ENCODE results near the gene PHPT1. TPM values are rescaled to one million over a fixed set of nuclear protein-coding genes. Genes with fewer than 3 reads are reported as not detected.
A peak's percentile ranks its signal among the peaks of the same experiment; 100 is the strongest.
"Not testable (repeated sequence)": the region's sequence is repeated elsewhere in the genome, so short reads cannot be mapped to it uniquely, and the experiment has no call there.

PHPT1 gene
- total and polyA plus RNA-seq, 2 donors (not counting 1 experiment from before 2014, with no cell fraction given) = 99.6 to 190 TPM

DNA sequence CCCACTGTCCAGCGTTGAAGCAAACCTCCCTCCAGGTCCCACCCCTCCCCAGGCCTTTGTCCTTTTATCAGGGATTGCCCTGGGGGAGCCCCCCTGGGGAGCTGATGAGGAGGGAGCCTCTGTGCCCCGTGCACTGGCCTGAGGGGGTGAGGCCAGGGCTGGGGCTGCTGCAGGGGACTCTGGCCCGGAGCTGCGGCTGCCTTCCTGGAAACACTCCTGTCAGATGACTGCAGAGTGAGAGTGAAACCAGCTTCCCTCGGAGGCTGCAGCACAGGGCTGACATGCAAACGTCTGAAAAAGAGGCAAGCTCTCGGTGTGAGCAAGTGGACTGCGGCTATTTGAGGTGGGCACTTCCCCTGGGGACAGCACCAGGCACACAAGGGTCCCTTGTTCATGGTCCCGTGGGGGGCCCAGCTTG lies 32.5 kb downstream of the PHPT1 start:
- Histone ChIP-seq H4K20me1 (ENCODE audit: control insufficient read depth, extremely low read depth, insufficient read depth, low read length) (no peaks in the 10 kb centered on the region), H3K36me3 (ENCODE audit: control insufficient read depth, insufficient read depth, low read length) (no peaks in the 10 kb centered on the region), H3K9ac (ENCODE audit: insufficient read depth, low read length) (no peak overlapping the region), H3K27ac (ENCODE audit: insufficient read depth, low read length) (no peak overlapping the region), H3K9me3 (ENCODE audit: control insufficient read depth, insufficient read depth, low read depth, low read length) (no peaks in the 10 kb centered on the region), H3K4me2 (ENCODE audit: extremely low read depth, insufficient read depth, low read length) (peak overlapping the region; percentile 45), H3K27me3 (ENCODE audit: control insufficient read depth, insufficient read depth, low read length) (no peaks in the 10 kb centered on the region), H3K4me1 (ENCODE audit: control insufficient read depth, extremely low read depth, insufficient read depth, low read length) (peaks cover 3% of the 10 kb centered on the region), H2AFZ (ENCODE audit: low read length) (peak overlapping the region; percentile 2), H3K79me2 (ENCODE audit: control insufficient read depth, insufficient read depth, low read length) (no peaks in the 10 kb centered on the region), H3K4me3 (replicated peaks in 1 of 4; ENCODE audit: control extremely low read depth in 1 of 4, insufficient read depth in 1 of 4, low read depth in 3 of 4, low read length in 4 of 4) (peak overlapping the region in 1 of 4 experiments; percentile 27)
- no peak for TF ChIP-seq EZH2 (IDR thresholded peaks at IDR 0.05; ENCODE audit: low read length, missing control alignments)
- TF ChIP-seq, protein P1, sequence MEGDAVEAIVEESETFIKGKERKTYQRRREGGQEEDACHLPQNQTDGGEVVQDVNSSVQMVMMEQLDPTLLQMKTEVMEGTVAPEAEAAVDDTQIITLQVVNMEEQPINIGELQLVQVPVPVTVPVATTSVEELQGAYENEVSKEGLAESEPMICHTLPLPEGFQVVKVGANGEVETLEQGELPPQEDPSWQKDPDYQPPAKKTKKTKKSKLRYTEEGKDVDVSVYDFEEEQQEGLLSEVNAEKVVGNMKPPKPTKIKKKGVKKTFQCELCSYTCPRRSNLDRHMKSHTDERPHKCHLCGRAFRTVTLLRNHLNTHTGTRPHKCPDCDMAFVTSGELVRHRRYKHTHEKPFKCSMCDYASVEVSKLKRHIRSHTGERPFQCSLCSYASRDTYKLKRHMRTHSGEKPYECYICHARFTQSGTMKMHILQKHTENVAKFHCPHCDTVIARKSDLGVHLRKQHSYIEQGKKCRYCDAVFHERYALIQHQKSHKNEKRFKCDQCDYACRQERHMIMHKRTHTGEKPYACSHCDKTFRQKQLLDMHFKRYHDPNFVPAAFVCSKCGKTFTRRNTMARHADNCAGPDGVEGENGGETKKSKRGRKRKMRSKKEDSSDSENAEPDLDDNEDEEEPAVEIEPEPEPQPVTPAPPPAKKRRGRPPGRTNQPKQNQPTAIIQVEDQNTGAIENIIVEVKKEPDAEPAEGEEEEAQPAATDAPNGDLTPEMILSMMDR (conservative IDR thresholded peaks at IDR 0.05 in 1 of 2, IDR thresholded peaks at IDR 0.05 in 1 of 2; ENCODE audit: low read depth in 1 of 2, low read length in 2 of 2) = no peak
- peak; percentile 12 to 28 for DNase-seq (ENCODE audit: low read depth in 2 of 2)

DNA sequence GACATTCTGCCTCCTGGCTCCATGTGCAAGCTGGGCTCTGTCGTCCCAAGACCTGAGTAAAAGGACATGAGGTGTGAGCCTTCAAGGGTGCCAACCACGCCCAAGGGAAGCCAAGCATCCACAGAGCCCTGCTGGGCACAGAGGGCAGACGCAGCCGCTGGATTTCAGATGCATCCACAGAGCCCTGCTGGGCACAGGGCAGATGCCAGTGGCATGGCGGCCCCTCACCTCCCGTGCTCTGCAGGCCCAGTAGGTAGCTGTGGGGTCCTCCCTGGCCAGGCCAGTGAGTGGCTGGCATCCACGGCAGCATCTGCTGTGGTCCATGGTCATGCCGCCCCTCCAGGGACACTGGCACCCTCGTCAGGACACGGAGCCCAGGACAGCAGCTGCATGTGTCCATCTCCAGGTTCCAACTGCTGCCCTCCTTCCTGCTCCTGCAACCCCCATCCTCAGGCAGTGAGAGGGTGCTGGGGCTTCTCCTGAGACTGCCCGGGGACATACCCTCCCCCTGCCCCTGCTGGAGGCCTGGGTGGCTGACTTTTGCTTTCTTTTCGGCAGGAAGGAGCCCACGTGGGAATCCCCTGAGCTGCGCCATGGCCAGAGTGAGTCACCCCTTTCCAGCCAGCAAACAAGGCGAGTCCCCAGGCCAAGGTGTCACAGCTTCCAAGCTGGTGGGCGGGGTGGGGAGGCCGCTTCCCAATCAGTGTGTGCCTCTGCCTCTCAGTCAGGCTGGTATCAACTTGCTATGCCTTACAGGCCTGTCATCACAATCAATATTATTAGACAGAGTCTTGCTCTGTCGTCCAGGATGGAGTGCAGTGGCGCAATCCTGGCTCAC lies 33.1 kb downstream of the PHPT1 start:
- no peaks in the 10 kb centered on the region for H3K27me3 ChIP-seq (ENCODE audit: control insufficient read depth, insufficient read depth, low read length)
- no peaks in the 10 kb centered on the region for H3K9me3 ChIP-seq (ENCODE audit: control insufficient read depth, insufficient read depth, low read depth, low read length)
- no peak overlapping the region for H3K9ac ChIP-seq (ENCODE audit: insufficient read depth, low read length)
- H3K4me3 ChIP-seq (replicated peaks in 1 of 4; ENCODE audit: control extremely low read depth in 1 of 4, insufficient read depth in 1 of 4, low read depth in 3 of 4, low read length in 4 of 4) = peak overlapping the region in 1 of 4 experiments; percentile 27
- peaks cover 6% of the 10 kb centered on the region for H3K79me2 ChIP-seq (ENCODE audit: control insufficient read depth, insufficient read depth, low read length)
- no peaks in the 10 kb centered on the region for H4K20me1 ChIP-seq (ENCODE audit: control insufficient read depth, extremely low read depth, insufficient read depth, low read length)
- peak; percentile 64 to 76 for DNase-seq (ENCODE audit: low read depth in 2 of 2)
- peaks cover 3% of the 10 kb centered on the region for H3K4me1 ChIP-seq (ENCODE audit: control insufficient read depth, extremely low read depth, insufficient read depth, low read length)
- no peaks in the 10 kb centered on the region for H3K36me3 ChIP-seq (ENCODE audit: control insufficient read depth, insufficient read depth, low read length)
- peak overlapping the region; percentile 17 for H3K27ac ChIP-seq (ENCODE audit: insufficient read depth, low read length)
- TF ChIP-seq EZH2 (IDR thresholded peaks at IDR 0.05; ENCODE audit: low read length, missing control alignments) = no peak
- TF ChIP-seq, protein P1 (conservative IDR thresholded peaks at IDR 0.05 in 1 of 2, IDR thresholded peaks at IDR 0.05 in 1 of 2; ENCODE audit: low read depth in 1 of 2, low read length in 2 of 2) = no peak
- H3K4me2 ChIP-seq (ENCODE audit: extremely low read depth, insufficient read depth, low read length) = peak overlapping the region; percentile 28
- peak overlapping the region; percentile 69 for H2AFZ ChIP-seq (ENCODE audit: low read length)

DNA sequence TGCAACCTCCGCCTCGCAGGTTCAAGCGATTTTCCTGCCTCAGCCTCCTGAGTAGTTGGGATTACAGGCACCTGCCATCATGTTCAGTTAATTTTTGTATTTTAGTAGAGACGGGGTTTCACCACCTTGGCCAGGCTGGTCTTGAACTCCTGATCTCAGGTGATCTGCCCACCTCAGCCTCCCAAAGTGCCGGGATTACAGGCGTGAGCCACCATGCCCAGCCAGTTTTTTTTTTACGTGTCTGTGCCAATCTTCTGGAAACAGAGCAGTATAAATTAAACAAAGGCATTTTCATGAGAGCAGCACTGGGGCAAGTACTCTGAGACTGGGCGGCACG lies 33.7 kb downstream of the PHPT1 start:
- not testable (repeated sequence) for H2AFZ ChIP-seq (ENCODE audit: low read length); H3K9ac ChIP-seq (ENCODE audit: insufficient read depth, low read length)

DNA sequence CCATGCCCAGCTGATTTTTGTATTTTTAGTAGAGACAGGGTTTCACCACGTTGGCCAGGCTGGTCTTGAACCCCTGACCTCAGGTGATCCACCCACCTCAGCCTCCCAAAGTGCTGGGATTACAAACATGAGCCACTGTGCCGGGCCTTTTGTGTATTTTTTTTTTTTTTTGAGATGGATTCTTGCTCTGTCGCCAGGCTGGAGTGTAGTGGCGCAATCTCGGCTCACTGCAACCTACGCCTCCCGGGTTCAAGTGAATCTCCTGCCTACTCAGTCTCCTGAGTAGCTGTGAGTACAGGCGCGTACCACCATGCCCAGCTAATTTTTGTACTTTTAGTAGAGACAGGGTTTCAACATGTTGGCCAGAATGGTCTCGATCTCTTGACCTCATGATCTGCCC lies 34.5 kb downstream of the PHPT1 start:
- not testable (repeated sequence) for H3K9ac ChIP-seq (ENCODE audit: insufficient read depth, low read length); H3K27ac ChIP-seq (ENCODE audit: insufficient read depth, low read length); H3K27me3 ChIP-seq (ENCODE audit: control insufficient read depth, insufficient read depth, low read length); H3K4me3 ChIP-seq (replicated peaks in 1 of 4; ENCODE audit: control extremely low read depth in 1 of 4, insufficient read depth in 1 of 4, low read depth in 3 of 4, low read length in 4 of 4); H3K4me2 ChIP-seq (ENCODE audit: extremely low read depth, insufficient read depth, low read length); H3K4me1 ChIP-seq (ENCODE audit: control insufficient read depth, extremely low read depth, insufficient read depth, low read length); DNase-seq (ENCODE audit: low read depth in 2 of 2); H4K20me1 ChIP-seq (ENCODE audit: control insufficient read depth, extremely low read depth, insufficient read depth, low read length); H3K36me3 ChIP-seq (ENCODE audit: control insufficient read depth, insufficient read depth, low read length); H3K9me3 ChIP-seq (ENCODE audit: control insufficient read depth, insufficient read depth, low read depth, low read length); H2AFZ ChIP-seq (ENCODE audit: low read length)
- peaks cover 12% of the 10 kb centered on the region for H3K79me2 ChIP-seq (ENCODE audit: control insufficient read depth, insufficient read depth, low read length)

More for the DNA sequence above, 33.7 kb downstream of the PHPT1 start:
- not testable (repeated sequence) for H3K36me3 ChIP-seq (ENCODE audit: control insufficient read depth, insufficient read depth, low read length); H3K27me3 ChIP-seq (ENCODE audit: control insufficient read depth, insufficient read depth, low read length); H3K4me3 ChIP-seq (replicated peaks in 1 of 4; ENCODE audit: control extremely low read depth in 1 of 4, insufficient read depth in 1 of 4, low read depth in 3 of 4, low read length in 4 of 4); H3K9me3 ChIP-seq (ENCODE audit: control insufficient read depth, insufficient read depth, low read depth, low read length); H3K79me2 ChIP-seq (ENCODE audit: control insufficient read depth, insufficient read depth, low read length); H3K4me2 ChIP-seq (ENCODE audit: extremely low read depth, insufficient read depth, low read length); H3K27ac ChIP-seq (ENCODE audit: insufficient read depth, low read length); DNase-seq (ENCODE audit: low read depth in 2 of 2); H4K20me1 ChIP-seq (ENCODE audit: control insufficient read depth, extremely low read depth, insufficient read depth, low read length); H3K4me1 ChIP-seq (ENCODE audit: control insufficient read depth, extremely low read depth, insufficient read depth, low read length)
